Limb (tissue), 2 donors: ENCODE results near the gene LCN1.

Experiments
- DNase-seq, 2 donors: peaks; one replicate each; pipeline ENCODE4 v3.0.0-alpha.2; 2016; ENCODE audit errors: extremely low spot score in 2 of 2

Gene LCN1

DNA sequence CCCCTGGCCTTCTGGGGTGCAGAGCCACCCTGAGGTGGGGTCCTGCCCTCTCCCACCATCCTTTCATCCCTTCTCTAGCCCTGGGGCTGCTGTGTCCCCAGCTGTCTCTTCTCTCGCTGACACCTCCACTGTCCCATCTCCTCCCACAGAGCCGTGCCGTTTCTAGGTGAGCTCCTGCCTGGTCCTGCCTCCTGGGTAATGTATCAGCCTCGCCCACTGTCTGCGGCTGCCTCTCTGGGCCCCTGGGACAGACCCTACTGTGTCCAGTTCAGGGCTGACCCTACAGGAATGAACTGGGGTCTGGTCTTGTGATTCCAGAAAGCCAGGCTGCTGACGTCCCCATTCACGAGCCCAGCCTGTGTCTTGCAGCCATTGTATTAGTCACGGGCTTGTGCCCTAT, 44.4 kb downstream of the LCN1 start:
- no peak for DNase-seq

DNA sequence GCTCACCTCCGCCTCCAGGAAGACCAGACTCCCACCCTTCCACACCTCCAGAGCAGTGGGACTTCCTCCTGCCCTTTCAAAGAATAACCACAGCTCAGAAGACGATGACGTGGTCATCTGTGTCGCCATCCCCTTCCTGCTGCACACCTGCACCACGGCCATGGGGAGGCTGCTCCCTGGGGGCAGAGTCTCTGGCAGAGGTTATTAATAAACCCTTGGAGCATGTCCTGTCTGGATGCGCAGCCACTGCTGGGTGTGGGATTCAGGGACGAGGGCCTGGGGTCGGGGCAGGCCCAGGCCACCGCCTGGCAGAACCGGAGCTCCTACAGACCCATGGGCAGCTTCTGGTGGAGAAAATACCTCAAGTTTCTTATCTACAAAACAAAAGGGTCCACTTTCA, 45.3 kb downstream of the LCN1 start:
- no peak for DNase-seq

DNA sequence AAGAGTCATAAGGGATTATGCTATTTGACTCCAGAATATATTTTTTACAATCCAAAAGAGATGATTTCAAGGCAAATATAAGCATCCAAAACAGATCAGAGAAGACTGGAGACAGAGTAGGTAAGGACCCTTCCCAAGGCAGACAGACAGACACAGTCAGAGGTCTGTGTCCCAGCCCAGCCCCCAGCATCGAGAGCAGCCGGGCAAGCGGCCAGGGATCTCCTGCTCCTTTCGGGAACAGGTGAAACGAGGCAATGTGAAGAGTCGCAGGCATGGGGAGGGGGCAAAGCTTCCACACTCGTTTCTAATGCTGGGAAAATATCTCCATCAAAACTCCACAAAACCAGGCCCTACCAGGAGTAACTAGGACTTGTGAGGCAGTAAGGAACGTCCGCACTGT, 46.1 kb downstream of the LCN1 start:
- DNase-seq, result no peak

DNA sequence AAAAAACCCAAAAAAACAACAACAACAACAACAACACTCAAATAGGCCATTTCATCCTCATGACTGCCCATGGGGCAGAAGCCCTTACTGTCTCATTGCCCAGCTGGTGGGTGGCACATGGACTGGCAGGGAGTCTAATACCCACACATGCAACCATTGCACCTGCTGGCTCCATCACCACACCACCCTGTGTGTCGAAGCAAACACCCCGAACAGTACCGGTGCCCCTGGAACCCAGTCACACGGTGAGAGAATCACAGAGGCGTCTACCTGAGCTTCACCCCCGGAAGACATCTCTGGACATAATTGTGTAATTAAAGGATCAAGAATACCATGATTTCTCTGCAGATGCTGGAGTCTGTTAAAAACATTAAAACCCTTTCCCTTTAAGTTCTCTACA, 46.8 kb downstream of the LCN1 start:
- no peak for DNase-seq

DNA sequence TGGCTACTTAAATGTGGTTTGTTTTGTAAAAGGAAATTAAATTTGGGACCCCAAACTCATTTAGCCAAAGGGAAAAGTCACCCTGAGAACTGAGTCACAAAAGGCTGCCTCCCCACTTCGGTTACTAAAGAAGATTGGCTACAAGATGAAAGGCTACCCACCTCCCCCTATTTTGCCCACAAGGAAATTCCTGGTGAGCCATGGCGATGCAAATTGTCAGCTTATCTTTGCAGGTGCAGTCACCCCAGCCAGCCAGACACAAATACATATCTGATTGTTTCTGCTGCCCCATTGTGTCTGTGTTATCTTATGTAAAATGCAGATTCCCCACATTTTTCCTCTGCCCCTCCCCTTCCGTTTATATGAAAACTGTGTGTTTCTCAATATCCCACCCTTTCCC, 49.2 kb downstream of the LCN1 start:
- DNase-seq, result no peak

DNA sequence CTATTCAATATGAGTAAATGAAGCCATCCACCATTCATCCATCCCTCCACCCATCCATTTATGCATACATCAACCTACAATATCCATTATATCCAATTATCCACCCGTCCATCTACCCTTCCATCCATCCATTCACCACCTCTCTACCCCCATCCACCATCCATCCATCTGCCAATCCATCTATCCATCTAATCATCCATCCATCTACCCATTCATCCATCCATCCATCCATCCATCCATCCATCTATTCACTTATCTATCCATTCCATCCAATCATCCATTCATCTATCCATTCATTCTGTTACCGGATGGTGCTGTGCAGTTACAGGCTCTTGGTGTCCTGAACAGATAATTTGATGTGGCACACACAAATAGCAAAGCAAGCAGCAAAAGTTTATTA, 51.0 kb downstream of the LCN1 start:
- no peak for DNase-seq

DNA sequence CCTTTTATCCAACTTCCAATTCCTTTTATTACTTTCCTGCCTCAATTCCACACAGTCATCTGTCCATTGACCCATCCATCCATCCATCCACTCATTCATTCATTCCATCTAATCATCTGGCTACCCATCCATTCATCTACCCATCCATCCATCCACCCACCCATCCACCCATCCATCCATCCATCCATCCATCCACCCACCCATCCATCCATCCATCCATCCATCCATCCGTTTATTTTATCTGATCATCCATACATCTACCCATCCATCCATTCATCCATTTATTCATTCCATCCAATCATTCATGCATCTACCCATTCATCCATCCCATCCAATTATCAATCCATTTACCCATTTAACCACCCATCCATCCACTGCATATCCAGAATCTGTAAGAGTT, 51.9 kb downstream of the LCN1 start:
- DNase-seq, result no peak

DNA sequence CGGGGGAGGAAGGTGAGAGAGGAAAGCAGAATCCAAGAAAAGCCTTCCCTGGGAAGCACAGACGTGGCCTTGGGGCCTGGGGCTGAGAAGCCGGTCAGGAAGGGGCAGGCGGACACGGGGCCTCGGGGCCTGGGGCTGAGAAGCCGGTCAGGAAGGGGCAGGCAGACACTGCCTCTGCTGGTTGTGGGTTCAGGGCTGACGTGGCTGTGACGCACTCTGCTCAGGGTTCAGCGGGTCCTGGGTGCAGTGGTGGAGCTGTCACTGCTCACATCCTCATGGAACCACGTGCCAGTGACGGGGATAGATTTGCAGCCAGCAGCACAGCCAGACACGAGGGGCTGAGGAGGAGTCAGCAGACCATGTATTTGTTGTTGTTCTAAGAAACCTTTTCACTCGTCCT, 53.1 kb downstream of the LCN1 start:
- no peak for DNase-seq

DNA sequence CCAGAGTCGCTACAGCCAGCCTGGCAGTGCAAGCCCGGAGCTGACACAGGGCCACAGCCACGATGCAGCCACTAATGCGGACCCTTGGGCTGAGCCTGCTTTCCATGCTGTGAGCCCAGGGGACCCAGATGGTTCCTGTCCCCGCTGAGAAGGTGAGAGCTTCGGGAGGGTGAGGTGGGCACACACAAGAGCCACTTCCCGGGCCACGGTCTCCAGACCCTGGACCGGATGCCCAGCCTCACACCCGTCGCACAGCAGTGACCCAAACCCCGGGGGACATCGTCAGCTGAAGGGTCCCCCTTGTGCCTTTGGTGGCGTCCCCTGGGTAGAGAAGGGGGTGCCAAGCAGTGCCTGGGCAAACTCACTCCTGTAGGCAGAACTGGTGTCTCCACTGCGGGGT, 53.7 kb downstream of the LCN1 start:
- DNase-seq, result no peak
